Breast epithelium (tissue), 3 donors: Measurements from ENCODE around the gene SSH2.

ENCODE experiments used
- POLR2A ChIP-seq: fragments of 450-650 bp; IDR thresholded peaks from one replicate; pipeline ENCODE4 v1.6.1; 2016; ENCODE audit warnings: antibody characterized with exemption, mild to moderate bottlenecking, moderate library complexity
- POLR2AphosphoS5 ChIP-seq, 3 donors: sonication (generic); formaldehyde crosslinking; IDR thresholded peaks; one replicate each; pipeline ENCODE4 v1.6.1; 2017; ENCODE audit warnings: antibody characterized with exemption in 3 of 3
- TF ChIP-seq, protein P1 (sequence below), 3 donors: fragments of 450-650 bp; IDR thresholded peaks; one replicate each; pipeline ENCODE4 v1.5.1; 2016 to 2017; ENCODE audit warnings: antibody characterized with exemption in 3 of 3, mild to moderate bottlenecking in 3 of 3, moderate library complexity in 3 of 3

GRCh38 chr17:29576214-29577000 is 353.6 kb downstream of the SSH2 start:
- TF ChIP-seq, protein P1, sequence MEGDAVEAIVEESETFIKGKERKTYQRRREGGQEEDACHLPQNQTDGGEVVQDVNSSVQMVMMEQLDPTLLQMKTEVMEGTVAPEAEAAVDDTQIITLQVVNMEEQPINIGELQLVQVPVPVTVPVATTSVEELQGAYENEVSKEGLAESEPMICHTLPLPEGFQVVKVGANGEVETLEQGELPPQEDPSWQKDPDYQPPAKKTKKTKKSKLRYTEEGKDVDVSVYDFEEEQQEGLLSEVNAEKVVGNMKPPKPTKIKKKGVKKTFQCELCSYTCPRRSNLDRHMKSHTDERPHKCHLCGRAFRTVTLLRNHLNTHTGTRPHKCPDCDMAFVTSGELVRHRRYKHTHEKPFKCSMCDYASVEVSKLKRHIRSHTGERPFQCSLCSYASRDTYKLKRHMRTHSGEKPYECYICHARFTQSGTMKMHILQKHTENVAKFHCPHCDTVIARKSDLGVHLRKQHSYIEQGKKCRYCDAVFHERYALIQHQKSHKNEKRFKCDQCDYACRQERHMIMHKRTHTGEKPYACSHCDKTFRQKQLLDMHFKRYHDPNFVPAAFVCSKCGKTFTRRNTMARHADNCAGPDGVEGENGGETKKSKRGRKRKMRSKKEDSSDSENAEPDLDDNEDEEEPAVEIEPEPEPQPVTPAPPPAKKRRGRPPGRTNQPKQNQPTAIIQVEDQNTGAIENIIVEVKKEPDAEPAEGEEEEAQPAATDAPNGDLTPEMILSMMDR (IDR thresholded peaks at IDR 0.05), result no peak
- no peak for TF ChIP-seq POLR2AphosphoS5 (IDR thresholded peaks at IDR 0.05)
- TF ChIP-seq POLR2A, result no peak
